ENCODE data around the gene SYNGR4.
A peak's percentile ranks its signal among the peaks of the same experiment; 100 is the strongest.
"Not testable (repeated sequence)": the region's sequence is repeated elsewhere in the genome, so short reads cannot be mapped to it uniquely, and the experiment has no call there.

The SYNGR4 gene

GRCh38 chr19:48342414-48342738 is 21.8 kb upstream of the SYNGR4 start:
- no peak for DNase-seq

GRCh38 chr19:48342841-48343540 is 21.2 kb upstream of the SYNGR4 start:
- no peak for DNase-seq

DNA sequence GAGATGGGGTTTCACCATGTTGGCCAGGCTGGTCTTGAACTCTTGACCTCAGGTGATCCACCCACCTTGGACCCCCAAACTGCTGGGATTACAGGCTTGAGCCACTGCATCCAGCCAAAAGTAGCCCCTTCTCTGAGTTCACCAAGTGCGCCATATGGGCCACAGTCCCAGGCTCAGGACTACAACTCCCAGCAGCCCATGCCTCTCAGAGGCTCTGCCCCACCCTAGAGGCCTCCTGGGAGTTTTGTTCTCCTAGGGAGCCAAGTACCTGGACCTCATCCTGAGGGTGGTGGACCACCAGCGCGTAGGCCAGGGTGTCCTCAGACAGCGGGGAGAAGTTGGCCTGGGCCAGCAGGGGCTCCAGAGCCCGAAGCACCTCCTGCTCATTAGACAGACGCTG is 19.3 kb upstream of the SYNGR4 start:
- DNase-seq: no peak

DNA sequence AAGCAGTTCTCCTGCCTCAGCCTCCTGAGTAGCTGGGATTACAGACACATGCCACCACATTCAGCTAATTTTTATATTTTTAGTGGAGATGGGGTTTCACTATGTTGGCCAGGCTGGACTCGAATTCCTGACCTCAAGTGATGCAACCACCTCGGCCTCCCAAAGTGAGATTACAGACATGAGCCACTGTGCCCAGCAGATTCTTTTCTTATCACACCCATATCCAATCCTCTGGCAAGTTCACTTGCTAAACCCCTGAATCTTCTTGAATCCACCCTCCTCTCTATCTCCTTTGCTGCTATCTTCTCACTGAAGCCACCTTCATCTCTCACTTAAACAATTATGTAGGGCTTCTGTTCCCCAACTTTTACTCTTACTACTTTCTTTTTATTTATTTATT is 18.0 kb upstream of the SYNGR4 start:
- no peak for DNase-seq

DNA sequence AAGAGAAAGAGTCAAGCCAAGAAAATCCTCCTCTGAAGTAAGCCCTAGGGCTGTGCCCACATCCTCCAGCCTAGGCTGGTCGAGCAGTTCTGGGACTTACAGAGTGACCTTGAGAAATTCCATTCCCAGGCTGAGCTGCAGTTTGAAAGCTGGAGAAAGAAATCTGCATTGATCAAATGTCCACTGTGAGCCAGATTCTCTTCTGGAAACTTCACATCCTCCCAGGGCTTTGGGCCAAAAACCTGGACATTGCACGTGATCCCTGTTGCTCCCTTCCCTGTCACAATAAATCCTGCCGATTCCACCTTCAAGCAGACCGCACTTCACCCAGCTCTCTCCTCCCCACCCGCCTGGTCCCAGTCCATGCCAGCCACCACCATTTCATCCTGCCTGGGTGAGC is 16.1 kb upstream of the SYNGR4 start:
- DNase-seq: no peak

DNA sequence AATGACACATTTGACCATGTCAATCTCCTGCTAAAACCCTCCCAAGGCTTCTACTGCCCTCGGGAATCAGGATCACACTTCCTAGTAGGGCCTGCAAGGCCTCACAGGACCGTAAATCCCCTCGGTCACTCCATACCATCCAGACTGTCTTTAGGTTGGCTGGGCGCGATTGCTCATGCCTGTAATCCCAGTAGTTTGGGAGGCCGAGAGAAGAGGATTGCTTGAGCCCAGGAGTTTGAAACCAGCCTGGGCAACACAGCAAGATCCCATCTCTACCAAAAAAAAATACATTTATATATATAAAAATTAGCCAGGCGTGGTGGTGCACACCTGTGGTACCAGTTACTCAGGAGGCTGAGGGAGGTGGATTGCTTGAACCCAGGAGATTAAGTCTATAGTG is 15.4 kb upstream of the SYNGR4 start:
- DNase-seq: no peak

GRCh38 chr19:48350856-48351255 is 13.3 kb upstream of the SYNGR4 start:
- DNase-seq: no peak

GRCh38 chr19:48351341-48351752 is 12.8 kb upstream of the SYNGR4 start:
- peak; percentile 78 for DNase-seq

DNA sequence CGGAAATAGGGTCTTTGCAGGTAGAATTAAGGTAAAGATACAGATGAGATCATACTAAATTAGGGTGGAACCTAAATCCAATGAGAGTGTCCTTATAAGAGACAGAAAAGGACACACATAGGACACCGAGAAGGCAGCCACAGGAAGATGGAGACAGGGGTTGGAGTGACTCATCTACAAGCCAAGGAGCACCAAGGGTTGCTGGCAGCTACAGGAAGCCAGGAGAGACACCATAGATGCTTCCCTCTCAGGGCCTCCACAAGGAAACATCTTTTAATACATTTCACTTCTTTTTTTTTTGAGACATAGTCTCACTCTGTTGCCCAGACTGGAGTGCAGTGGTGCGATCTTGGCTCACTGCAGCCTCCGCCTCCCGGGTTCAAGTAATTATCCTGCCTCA is 10.5 kb upstream of the SYNGR4 start:
- no peak for DNase-seq

- DNase-seq: no peak
Measured at GRCh38 chr19:48354332-48354992, 9.7 kb upstream of the SYNGR4 start.

- DNase-seq: no peak
Measured at GRCh38 chr19:48355365-48355954, 8.7 kb upstream of the SYNGR4 start.

- DNase-seq: no peak
Measured at GRCh38 chr19:48359123-48359522, 5.0 kb upstream of the SYNGR4 start.

DNA sequence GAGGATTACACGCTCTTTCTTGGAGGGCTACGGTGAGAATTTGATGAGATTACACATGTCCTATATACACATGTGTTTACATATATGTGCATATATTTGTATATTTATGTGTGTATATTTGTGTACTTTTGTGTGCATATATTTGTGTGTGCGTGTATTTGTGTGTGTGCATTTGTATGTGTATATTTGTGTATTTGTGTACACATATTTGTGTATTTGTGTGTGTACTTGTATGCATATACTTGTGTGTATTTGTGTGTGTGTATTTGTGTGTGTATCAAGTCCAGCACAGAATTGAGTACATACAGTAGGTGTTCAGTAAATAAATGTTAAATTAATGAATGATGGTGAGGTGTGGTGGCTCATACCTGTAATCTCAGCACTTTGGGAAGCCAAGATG is 2.3 kb upstream of the SYNGR4 start:
- DNase-seq: no peak

GRCh38 chr19:48362716-48363499 is 1.3 kb upstream of the SYNGR4 start:
- peak; percentile 89 for DNase-seq

DNA sequence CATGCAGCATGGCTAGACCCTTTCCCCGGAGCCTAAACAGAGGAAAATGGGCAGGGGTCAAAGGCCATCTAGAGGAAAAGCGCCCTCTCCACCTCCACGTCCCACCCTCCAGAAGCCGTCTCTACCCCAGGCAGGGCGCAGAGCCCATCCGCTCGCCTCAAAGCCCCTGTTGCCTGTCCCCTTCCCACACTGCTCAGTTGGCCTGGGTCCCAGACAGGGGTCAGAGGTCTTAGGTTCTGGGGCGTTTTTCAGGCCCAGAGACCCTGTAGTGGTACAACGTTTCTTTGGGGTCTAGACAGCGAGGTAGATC is 712 bp upstream of the SYNGR4 start:
- DNase-seq: no peak

- no peak for DNase-seq
Measured at GRCh38 chr19:48364598-48365348, 606 bp downstream of the SYNGR4 start.

- DNase-seq: no peak
Measured at GRCh38 chr19:48365602-48366001, 1.4 kb downstream of the SYNGR4 start.

DNA sequence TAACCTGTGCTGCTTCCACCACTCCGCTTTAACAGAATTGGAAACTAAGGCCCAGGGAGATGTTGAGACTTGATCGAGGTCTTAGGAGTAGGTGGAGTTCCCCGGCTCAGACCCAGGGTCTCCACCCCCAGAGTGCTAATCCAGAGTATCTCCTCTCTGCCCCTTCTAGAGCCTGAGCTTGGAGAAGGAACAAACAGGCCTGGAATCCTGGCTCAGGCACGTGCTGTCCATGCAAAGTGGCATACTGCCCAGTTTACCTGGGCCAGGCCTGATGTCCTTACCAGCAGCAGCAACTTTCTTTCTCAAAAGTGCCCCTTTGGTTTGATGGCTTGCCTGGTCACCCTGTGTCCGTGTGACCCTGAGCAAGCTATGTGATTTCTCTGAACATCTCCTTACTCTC is 3.7 kb downstream of the SYNGR4 start:
- DNase-seq: no peak

- no peak for DNase-seq
Measured at GRCh38 chr19:48368936-48369335, 4.8 kb downstream of the SYNGR4 start.

DNA sequence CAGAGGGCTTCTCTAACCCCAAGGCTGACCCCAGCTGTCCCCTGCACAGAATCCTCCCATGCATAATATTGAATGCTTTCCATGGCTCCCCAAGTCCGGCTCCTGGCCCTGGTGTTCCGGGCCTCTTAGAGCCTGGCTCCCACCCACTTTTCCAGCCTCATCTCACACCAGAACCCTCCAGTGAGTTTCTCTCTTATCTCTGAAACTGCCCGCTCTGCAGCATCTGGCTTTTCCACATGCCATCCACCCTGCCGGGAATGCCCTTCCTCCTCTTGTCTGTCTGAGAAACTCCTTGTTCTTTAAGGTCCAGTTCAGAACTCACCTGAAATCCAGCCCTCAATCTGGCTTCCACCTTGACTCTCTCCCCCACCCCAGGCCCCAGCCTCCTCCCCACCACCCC is 6.8 kb downstream of the SYNGR4 start:
- no peak for DNase-seq

GRCh38 chr19:48371367-48371766 is 7.2 kb downstream of the SYNGR4 start:
- no peak for DNase-seq

DNA sequence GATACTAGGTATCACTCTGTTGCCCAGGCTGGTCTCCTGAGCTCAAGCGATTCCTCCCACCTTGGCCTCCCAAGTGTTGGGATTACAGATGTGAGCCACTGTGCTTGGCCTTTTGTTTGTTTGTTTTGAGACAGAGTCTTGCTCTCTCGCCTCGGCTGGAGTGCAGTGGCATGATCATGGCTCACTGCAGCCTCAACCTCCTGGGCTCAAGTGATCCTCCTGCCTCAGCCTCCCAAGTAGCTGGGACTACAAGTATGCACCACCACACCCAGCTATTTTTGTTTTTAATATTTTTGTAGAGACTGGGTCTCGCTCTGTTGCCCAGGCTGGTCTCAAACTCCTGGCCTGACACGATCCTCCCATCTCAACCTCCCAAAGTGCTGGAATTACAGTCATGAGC is 7.6 kb downstream of the SYNGR4 start:
- DNase-seq: not testable (repeated sequence)

DNA sequence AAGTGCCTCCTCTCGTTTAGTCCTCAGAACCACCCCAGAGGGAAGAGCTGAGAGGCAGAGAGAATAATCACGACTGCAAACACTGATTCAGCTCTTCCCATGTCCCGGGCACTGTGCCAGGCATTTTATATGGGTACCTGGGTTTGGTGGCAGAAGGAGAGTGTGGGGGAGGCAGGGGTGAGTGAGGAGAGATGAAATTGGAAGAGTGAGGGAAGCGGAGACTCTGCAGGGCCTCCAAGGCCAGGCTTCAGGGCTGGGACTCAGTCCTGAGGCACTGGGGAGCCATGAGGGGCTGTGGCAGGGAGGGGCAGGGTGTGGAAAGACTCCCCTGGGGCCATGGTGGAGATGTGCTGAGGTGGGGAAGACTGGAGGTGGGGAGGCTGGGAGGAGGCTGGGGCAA is 8.7 kb downstream of the SYNGR4 start:
- no peak for DNase-seq
